Gastroesophageal sphincter (tissue), 4 donors: ENCODE measurements around the gene CYP2C18. TPM values are rescaled to one million over a fixed set of nuclear protein-coding genes. Genes with fewer than 3 reads are reported as not detected.

Experiments used
- ATAC-seq: fragments of 150-250 bp; one replicate; pipeline ENCODE4 v1.9.1; 2016; ENCODE audit warnings: mild to moderate bottlenecking, moderate library complexity
- H3K27ac ChIP-seq, 4 donors: fragments of 200-600 bp; sonication (generic) in 3 of 4; 1 replicate in 3 of 4; 2 replicates in 1 of 4; pipeline ENCODE4 v1.5.1; 2016 to 2019
- H3K27me3 ChIP-seq: fragments of 200-600 bp; sonication (generic); one replicate; pipeline ENCODE4 v1.5.1; 2019
- H3K36me3 ChIP-seq, 2 donors: fragments of 200-600 bp; sonication (generic); one replicate each; pipeline ENCODE4 v1.5.1; 2019; ENCODE audit warnings: control low read depth in 1 of 2
- H3K4me1 ChIP-seq, 3 donors: fragments of 200-600 bp; sonication (generic); 1 replicate in 2 of 3; 2 replicates in 1 of 3; pipeline ENCODE4 v1.5.1; 2016 to 2019; ENCODE audit warnings: control low read depth in 2 of 3
- H3K4me3 ChIP-seq, 2 donors: fragments of 200-600 bp; sonication (generic); one replicate each; pipeline ENCODE4 v1.5.1; 2019; ENCODE audit warnings: mild to moderate bottlenecking in 1 of 2, moderate library complexity in 1 of 2
- H3K9me3 ChIP-seq, 3 donors: fragments of 200-600 bp; sonication (generic); one replicate each; pipeline ENCODE4 v1.5.1; 2017 to 2019; ENCODE audit warnings: control low read depth in 2 of 3
- EP300 ChIP-seq: sonication (generic); formaldehyde crosslinking; IDR thresholded peaks from one replicate; pipeline ENCODE4 v1.6.1; 2017; ENCODE audit warnings: antibody characterized with exemption, mild to moderate bottlenecking
- POLR2A ChIP-seq, 2 donors: fragments of 450-650 bp; IDR thresholded peaks; one replicate each; pipeline ENCODE4 v1.6.1; 2017; ENCODE audit warnings: antibody characterized with exemption in 2 of 2, mild to moderate bottlenecking in 2 of 2, moderate library complexity in 1 of 2
- POLR2AphosphoS5 ChIP-seq: sonication (generic); formaldehyde crosslinking; IDR thresholded peaks from one replicate; pipeline ENCODE4 v1.6.1; 2017; ENCODE audit warnings: antibody characterized with exemption
- WGBS, 2 donors: methylation state at CpG; one replicate each; pipeline ENCODE4 v1.1.5; 2018; ENCODE audit warnings: low coverage in 1 of 2; 5-methylcytosine and 5-hydroxymethylcytosine counted together
- total RNA-seq, 4 donors: library from RNA; depleted of rRNA; stranded (reverse); fragments of >200 nt; gene quantifications; one replicate each; pipeline ENCODE4 v1.1.0, GENCODE V29; 2016
- TF ChIP-seq, protein P1 (sequence below), 4 experiments: fragments of 200-600 bp in 2 of 4; fragments of 450-650 bp in 2 of 4; sonication (generic) in 1 of 4; IDR thresholded peaks; one replicate each; pipeline ENCODE4 v1.5.1; 2017 to 2019; ENCODE audit warnings: antibody characterized with exemption in 4 of 4, mild to moderate bottlenecking in 2 of 4, moderate library complexity in 2 of 4

Gene CYP2C18
- total RNA-seq, 4 donors from 2014 or later: 2.6 TPM; not detected in 3

- H3K9me3 ChIP-seq: peaks cover 0 to 6% (median 0%) of the 10 kb centered on the region in 3 donors
- 10 to 45% methylated on average over 1 to 4 of the region's 5 CpGs for WGBS, 2 donors
- no peak overlapping the region for H3K4me3 ChIP-seq
- no peaks in the 10 kb centered on the region for H3K4me1 ChIP-seq
- no peaks in the 10 kb centered on the region for H3K36me3 ChIP-seq
- no peak for ATAC-seq
- H3K27ac ChIP-seq: no peak overlapping the region
- no peaks in the 10 kb centered on the region for H3K27me3 ChIP-seq
- TF ChIP-seq, protein P1, sequence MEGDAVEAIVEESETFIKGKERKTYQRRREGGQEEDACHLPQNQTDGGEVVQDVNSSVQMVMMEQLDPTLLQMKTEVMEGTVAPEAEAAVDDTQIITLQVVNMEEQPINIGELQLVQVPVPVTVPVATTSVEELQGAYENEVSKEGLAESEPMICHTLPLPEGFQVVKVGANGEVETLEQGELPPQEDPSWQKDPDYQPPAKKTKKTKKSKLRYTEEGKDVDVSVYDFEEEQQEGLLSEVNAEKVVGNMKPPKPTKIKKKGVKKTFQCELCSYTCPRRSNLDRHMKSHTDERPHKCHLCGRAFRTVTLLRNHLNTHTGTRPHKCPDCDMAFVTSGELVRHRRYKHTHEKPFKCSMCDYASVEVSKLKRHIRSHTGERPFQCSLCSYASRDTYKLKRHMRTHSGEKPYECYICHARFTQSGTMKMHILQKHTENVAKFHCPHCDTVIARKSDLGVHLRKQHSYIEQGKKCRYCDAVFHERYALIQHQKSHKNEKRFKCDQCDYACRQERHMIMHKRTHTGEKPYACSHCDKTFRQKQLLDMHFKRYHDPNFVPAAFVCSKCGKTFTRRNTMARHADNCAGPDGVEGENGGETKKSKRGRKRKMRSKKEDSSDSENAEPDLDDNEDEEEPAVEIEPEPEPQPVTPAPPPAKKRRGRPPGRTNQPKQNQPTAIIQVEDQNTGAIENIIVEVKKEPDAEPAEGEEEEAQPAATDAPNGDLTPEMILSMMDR (IDR thresholded peaks at IDR 0.05): no peak
- TF ChIP-seq POLR2AphosphoS5 (no peak), POLR2A (IDR thresholded peaks at IDR 0.05) (no peak), EP300 (no peak)
Measured at GRCh38 chr10:94777886-94778458, 94.4 kb downstream of the CYP2C18 start.

GRCh38 chr10:94780844-94781243, 97.3 kb downstream of the CYP2C18 start:
- Histone ChIP-seq H3K9me3 (no peaks in the 10 kb centered on the region), H3K36me3 (no peaks in the 10 kb centered on the region), H3K4me1 (no peaks in the 10 kb centered on the region), H3K4me3 (no peak overlapping the region), H3K27me3 (no peaks in the 10 kb centered on the region), H3K27ac (no peak overlapping the region)
- TF ChIP-seq POLR2AphosphoS5 (no peak), POLR2A (IDR thresholded peaks at IDR 0.05) (no peak), EP300 (no peak)
- TF ChIP-seq, protein P1 (IDR thresholded peaks at IDR 0.05): no peak
- ATAC-seq: no peak
- WGBS, 2 donors: 50% methylated on average over 1 of the region's 1 CpG; no CpG with 5 or more reads in 1 of the 2 donors

DNA sequence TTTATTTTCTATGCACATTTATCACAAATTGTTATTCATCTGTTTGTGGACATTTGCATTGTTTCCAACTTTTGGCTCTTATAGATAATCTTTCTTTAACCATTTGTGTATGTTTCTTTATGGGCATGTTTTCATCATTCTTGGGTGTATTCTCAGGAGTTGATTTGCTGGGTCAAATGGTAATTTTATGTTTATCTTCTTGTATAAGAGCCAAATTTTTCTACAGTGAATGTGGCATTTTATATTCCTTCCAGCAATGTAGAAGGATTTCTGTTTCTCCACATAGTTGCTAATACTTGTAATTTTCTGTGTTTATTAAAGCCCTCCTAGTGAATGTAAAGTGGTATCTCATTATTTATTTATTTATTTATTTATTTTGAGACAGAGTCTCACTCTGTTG, 100.7 kb downstream of the CYP2C18 start:
- ATAC-seq: no peak
- H3K36me3 ChIP-seq: no peaks in the 10 kb centered on the region
- TF ChIP-seq, protein P1 (IDR thresholded peaks at IDR 0.05): no peak
- no peak for TF ChIP-seq POLR2AphosphoS5
- no peak for TF ChIP-seq EP300
- H3K27me3 ChIP-seq: no peaks in the 10 kb centered on the region
- H3K4me3 ChIP-seq: no peak overlapping the region
- no peaks in the 10 kb centered on the region for H3K4me1 ChIP-seq
- no peak overlapping the region for H3K27ac ChIP-seq
- no peaks in the 10 kb centered on the region for H3K9me3 ChIP-seq

DNA sequence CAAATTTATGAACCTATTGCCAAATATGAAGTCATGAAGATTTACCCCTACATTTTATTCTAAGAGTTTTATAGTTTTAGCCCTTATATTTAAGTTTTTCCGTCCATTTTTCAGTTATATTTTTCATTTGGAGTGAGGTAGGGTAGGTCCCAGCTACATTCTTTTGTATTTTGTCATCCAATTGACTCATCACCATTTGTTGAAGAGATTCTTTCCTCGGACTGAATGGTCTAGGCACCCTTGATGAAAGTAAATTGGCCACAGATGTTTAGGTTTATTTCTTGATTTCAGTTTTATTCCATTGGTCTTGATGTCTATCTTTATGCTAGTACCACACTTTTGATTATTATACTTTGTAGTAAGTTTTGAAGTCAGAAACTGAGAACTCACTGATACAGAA, 101.7 kb downstream of the CYP2C18 start:
- H3K36me3 ChIP-seq: no peaks in the 10 kb centered on the region
- no peaks in the 10 kb centered on the region for H3K4me1 ChIP-seq
- H3K27ac ChIP-seq: no peak overlapping the region
- no peak for ATAC-seq
- 48 to 64% methylated on average over 2 of the region's 2 CpGs for WGBS, 2 donors
- no peaks in the 10 kb centered on the region for H3K27me3 ChIP-seq
- no peak overlapping the region for H3K4me3 ChIP-seq
- no peaks in the 10 kb centered on the region for H3K9me3 ChIP-seq
- TF ChIP-seq EP300 (no peak), POLR2AphosphoS5 (no peak)

Other genes starting within 250 kb of the CYP2C18 start
- 10 to 100 TPM in 1 of 4 donors, 1 to 10 TPM in 3; 1.5 to 11.4 (median 4.3) TPM for gene HELLS, start 137.9 kb upstream of the CYP2C18 start, total RNA-seq
- gene CYP2C19, start 79.0 kb downstream of the CYP2C18 start, total RNA-seq: under 1 TPM in 2 of 4 donors, not detected in 2; 0.54 to 0.89 TPM